OCI-LY7 (cell line): ENCODE measurements around the gene SND1.

Experiments
- EZH2phosphoT487 ChIP-seq: fragments of 200-600 bp; sonication (generic); IDR thresholded peaks from 2 replicates; pipeline ENCODE4 v1.6.1; 2018; ENCODE audit warnings: low read depth, borderline replicate concordance, mild to moderate bottlenecking, mixed run types, antibody characterized with exemption, low read length, moderate library complexity, mixed read lengths
- TF ChIP-seq, protein P1 (sequence below): fragments of 200-600 bp; sonication (generic); conservative IDR thresholded peaks from 2 replicates; pipeline ENCODE4 v1.5.1; 2014; ENCODE audit warnings: mild to moderate bottlenecking, antibody characterized with exemption, low read length, moderate library complexity, mixed read lengths

GRCh38 chr7:128097211-128097731 is 445.3 kb downstream of the SND1 start:
- TF ChIP-seq, protein P1, sequence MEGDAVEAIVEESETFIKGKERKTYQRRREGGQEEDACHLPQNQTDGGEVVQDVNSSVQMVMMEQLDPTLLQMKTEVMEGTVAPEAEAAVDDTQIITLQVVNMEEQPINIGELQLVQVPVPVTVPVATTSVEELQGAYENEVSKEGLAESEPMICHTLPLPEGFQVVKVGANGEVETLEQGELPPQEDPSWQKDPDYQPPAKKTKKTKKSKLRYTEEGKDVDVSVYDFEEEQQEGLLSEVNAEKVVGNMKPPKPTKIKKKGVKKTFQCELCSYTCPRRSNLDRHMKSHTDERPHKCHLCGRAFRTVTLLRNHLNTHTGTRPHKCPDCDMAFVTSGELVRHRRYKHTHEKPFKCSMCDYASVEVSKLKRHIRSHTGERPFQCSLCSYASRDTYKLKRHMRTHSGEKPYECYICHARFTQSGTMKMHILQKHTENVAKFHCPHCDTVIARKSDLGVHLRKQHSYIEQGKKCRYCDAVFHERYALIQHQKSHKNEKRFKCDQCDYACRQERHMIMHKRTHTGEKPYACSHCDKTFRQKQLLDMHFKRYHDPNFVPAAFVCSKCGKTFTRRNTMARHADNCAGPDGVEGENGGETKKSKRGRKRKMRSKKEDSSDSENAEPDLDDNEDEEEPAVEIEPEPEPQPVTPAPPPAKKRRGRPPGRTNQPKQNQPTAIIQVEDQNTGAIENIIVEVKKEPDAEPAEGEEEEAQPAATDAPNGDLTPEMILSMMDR: no peak
- TF ChIP-seq EZH2phosphoT487: no peak
